HuH-7 (cell line): ENCODE data around the gene ESRRA.
A peak's percentile ranks its signal among the peaks of the same experiment; 100 is the strongest.

ENCODE experiments used
- DNase-seq: peaks from one replicate; pipeline ENCODE4 v3.0.0; 2011; ENCODE audit warnings: low spot score

Gene ESRRA

GRCh38 chr11:64333556-64333955, 28.2 kb downstream of the ESRRA start:
- DNase-seq: no peak

DNA sequence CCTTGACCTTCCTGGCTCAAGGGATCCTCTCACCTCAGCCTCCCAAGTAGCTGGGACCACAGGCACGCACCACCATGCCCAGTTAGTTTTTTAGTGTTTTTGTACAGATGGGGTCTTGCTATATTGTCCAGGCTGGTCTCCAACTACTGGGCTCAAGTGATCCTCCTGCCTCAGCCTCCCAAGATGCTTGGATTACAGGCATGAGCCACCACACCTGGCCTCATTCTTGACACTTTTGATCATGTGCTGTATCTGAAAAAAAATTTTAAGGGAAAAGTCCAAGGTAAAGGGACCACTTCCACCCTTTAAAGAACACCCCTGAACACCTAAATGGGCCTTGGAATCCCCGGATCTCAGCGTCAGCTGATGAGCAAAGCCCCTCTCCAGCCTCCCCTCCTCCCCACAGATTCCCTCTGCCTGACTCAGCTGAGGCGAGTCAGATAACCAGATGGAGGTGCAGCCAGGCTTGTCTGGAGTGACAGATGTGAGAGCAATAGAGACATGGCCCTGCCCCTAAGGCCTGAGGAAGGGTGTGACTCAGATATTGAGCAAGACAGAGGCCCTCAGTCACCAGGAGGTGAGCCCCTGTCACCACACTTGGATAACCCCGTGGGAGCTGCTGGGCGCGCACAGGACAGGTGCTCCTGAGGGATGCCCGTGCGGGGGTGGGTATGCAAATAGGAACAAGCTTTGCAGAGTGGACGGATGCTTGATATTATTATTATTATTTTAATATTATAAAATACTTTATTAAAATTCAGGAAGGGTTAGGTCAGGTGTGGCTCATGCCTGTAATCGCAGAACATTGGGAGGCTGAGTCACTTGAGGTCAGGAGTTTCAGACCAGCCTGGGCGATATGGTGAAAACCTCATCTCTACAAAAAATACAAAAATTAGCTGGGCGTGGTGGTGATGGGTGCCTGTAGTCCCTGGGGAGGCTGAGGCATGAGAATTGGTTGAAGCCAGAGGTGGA, 29.7 kb downstream of the ESRRA start:
- DNase-seq: peak; percentile 76

GRCh38 chr11:64337538-64338249, 32.4 kb downstream of the ESRRA start:
- DNase-seq: no peak

GRCh38 chr11:64338716-64339115, 33.4 kb downstream of the ESRRA start:
- DNase-seq: no peak

- DNase-seq: no peak
Measured at GRCh38 chr11:64339286-64339685, 34.0 kb downstream of the ESRRA start.

GRCh38 chr11:64339754-64340408, 34.6 kb downstream of the ESRRA start, which contains the start of gene CCDC88B:
TSS of gene CCDC88B (plus strand) at chr11:64340204. CDS start at chr11:64340267, 63 bp downstream.
- DNase-seq: no peak

GRCh38 chr11:64340671-64341335, 35.5 kb downstream of the ESRRA start:
- no peak for DNase-seq

DNA sequence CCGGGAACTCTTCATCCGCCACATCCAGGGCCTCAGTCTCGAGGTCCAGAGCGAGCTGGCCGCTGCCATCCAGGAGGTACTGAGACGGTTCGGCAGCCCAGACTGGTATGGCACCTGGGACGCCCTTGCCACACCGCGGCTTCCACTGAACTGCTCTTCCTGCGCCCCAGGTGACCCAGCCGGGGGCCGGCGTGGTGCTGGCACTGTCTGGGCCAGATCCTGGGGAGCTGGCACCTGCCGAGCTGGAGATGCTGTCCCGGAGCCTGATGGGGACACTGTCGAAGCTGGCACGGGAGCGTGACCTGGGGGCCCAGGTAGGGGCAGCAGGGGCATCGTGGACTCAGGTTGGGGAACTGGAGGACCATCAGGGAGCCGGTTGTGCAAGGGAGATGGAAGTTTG, 36.1 kb downstream of the ESRRA start:
- DNase-seq: no peak

GRCh38 chr11:64341851-64342791, 36.8 kb downstream of the ESRRA start:
- peak; percentile 84 for DNase-seq

DNA sequence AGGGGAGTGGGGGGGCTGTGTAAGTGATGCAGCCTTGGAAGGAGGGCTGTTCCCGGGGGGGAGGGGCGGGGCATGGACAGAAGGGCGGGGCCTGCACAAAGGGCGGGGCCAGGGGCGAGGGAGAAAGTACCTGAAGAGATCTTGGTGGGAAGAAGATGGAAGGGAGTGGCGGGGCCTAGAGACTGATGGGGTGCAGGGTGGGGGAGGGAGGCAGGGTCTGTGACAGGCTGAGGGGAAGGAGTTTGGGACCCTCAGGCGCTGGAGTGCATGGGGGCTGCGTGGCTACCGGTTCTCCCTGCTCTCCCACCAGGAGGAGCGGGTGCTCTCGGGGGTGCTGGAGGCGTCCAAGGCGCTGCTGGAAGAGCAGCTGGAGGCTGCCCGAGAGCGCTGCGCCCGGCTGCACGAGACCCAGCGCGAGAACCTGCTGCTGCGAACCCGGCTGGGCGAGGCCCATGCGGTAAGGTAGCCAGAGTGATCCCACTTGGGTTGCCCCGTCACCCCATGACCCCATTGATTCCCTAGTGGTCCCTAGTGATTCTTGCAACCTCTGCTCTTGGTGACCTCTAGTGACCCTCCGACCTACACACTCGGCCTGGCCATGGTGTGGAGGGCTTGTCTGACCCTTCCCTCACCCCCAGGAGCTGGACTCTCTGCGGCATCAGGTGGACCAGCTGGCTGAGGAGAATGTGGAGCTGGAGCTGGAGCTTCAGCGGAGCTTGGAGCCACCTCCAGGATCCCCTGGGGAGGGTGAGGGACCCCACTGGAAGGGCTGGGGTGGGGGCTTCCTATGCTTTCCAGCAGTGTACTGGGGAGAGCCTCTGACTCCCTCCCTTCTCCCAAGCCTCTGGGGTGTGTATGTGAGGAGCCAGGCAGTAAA, 37.8 kb downstream of the ESRRA start:
- DNase-seq: no peak

DNA sequence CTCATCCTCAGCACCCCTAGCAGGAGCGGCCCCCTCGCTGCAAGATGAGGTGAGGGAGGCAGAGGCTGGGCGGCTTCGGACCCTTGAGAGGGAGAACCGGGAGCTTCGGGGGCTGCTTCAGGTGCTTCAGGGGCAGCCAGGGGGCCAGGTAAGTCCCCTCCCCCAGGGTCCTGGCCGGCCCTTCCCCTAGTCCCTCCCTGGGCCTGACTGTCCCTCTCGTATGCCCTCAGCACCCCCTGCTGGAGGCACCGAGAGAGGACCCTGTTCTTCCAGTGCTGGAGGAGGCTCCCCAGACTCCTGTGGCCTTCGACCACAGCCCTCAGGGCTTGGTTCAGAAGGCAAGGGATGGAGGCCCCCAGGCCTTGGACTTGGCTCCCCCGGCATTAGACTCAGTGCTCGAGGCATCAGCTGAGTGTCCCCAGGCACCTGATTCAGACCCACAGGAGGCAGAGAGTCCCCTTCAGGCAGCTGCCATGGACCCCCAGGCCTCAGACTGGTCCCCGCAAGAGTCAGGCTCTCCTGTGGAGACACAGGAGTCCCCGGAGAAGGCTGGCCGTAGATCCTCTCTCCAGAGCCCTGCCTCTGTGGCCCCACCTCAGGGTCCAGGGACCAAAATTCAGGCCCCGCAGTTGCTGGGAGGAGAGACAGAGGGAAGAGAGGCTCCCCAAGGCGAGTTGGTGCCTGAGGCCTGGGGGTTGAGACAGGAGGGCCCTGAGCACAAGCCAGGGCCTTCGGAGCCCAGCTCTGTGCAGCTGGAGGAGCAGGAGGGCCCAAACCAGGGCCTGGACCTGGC, 38.6 kb downstream of the ESRRA start:
- DNase-seq: peak; percentile 63

DNA sequence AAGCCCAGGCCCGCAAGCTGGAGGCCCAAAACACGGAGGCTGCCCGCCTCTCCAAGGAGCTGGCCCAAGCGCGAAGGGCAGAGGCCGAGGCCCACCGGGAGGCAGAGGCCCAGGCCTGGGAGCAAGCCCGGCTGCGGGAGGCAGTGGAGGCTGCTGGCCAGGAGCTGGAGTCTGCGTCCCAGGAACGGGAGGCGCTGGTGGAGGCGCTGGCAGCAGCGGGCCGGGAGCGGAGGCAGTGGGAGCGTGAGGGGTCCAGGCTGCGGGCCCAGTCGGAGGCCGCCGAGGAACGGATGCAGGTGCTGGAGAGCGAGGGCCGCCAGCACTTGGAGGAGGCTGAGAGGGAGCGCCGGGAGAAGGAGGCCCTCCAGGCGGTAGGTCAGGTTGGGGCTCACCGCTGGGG, 39.5 kb downstream of the ESRRA start:
- no peak for DNase-seq

DNA sequence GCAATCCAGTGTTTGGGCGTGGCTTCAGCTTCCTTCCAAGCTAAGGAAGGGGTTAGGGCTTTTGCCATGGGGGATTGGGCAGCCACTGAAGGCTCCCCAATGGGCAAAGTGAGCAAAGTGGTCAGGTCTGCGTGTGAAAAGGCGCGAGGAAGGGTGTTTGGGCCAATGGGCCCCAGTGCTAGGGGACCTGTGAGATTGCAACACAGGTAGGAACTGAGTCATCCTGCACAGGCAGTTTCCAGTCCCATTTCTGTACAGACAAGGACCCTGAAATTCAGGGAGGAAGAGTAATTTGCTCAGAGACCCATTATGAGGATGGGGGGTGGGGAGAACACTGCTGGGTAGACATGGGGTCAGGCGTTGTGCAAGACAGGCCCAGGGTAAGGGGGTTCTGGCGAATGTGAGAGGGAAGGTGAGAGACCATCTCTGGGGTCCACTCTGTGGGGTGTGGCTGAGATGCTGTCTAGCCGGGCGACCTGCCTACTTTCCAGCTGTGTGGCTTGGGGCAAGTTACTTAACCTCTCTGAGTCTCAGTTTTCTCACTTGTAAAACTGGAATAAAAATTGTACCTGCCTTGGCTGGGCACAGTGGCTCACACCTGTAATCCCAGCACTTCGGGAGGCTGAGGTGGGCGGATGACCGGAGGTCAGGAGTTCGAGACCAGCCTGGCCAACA, 42.0 kb downstream of the ESRRA start:
- no peak for DNase-seq

DNA sequence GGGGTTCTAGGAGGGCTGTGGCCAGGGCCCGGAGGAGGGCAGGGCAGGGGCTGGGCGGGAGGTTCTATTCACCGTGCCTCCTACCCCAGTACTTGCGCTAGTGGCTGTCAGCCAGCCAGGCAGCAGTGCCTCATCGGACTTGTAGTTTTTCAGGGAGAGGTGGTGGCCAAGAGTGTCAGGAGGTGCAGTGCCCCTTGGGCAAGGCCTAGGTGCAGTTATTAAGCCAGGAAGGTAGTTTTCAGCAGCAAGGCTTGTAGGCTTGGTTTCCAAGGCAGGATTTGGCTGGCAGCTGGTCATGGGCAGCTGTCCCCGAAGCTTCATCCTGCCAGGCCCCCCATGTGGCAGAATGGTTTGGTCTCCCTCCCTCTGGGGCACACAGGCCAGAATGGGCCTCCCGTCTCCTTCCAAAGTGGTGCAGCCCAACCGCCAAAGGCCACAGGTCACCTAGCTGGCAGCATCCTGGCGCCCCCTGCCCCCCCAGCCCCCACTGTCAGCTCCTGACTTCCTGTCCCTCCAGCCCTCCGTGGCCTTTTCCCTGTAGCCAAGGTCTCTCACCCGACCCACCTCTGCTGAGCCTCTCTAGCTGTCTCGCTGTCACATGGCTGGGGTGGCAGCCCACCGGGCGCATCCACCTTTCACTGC, 43.2 kb downstream of the ESRRA start:
- no peak for DNase-seq

- DNase-seq: no peak
Measured at GRCh38 chr11:64349025-64349387, 43.7 kb downstream of the ESRRA start.

GRCh38 chr11:64349404-64349803, 44.1 kb downstream of the ESRRA start:
- DNase-seq: no peak

- DNase-seq: no peak
Measured at GRCh38 chr11:64351136-64351631, 45.9 kb downstream of the ESRRA start.
